HepG2 (cell line): ENCODE data around the gene ARIH2. TPM values are rescaled to one million over a fixed set of nuclear protein-coding genes. Genes with fewer than 3 reads are reported as not detected.

Experiments used
- AKNA ChIP-seq: sonication (generic); formaldehyde crosslinking; IDR thresholded peaks from 2 replicates; pipeline ENCODE4 v1.4.0; 2020; ENCODE audit warnings: missing genetic modification reagents, borderline replicate concordance
- GABPA ChIP-seq, 2 experiments: IDR thresholded peaks; 2 replicates each; pipeline ENCODE4 v1.6.1; 2011 to 2016; ENCODE audit warnings: low read depth in 2 of 2, low read length in 1 of 2, missing biosample characterization in 1 of 2, missing genetic modification characterization in 1 of 2
- KDM5A ChIP-seq: fragments of 200-600 bp; sonication (generic); IDR thresholded peaks from 2 replicates; pipeline ENCODE4 v1.7.0; 2018; ENCODE audit warnings: antibody characterized with exemption, mild to moderate bottlenecking, low read length, borderline replicate concordance
- KLF15 ChIP-seq: sonication (generic); formaldehyde crosslinking; IDR thresholded peaks from 2 replicates; pipeline ENCODE4 v1.8.1; 2023; ENCODE audit warnings: borderline replicate concordance, mild to moderate bottlenecking, inconsistent platforms, missing genetic modification reagents, mixed read lengths
- KMT2B ChIP-seq: IDR thresholded peaks from 2 replicates; pipeline ENCODE4 v1.6.1; 2016; ENCODE audit warnings: missing genetic modification reagents, missing compliant biosample characterization
- MIXL1 ChIP-seq: IDR thresholded peaks from 2 replicates; pipeline ENCODE4 v1.6.1; 2016
- PAWR ChIP-seq: sonication (generic); formaldehyde crosslinking; IDR thresholded peaks from 2 replicates; pipeline ENCODE4 v1.4.0; 2020; ENCODE audit warnings: missing genetic modification reagents, mild to moderate bottlenecking, borderline replicate concordance
- PITX1 ChIP-seq: sonication (generic); formaldehyde crosslinking; IDR thresholded peaks from 2 replicates; pipeline ENCODE4 v1.5.1; 2020; ENCODE audit warnings: mild to moderate bottlenecking, missing genetic modification reagents
- RXRB ChIP-seq: IDR thresholded peaks from 2 replicates; pipeline ENCODE4 v1.6.1; 2016; ENCODE audit warnings: borderline replicate concordance, missing genetic modification reagents, missing compliant biosample characterization
- TBP ChIP-seq: sonication (generic); formaldehyde crosslinking; IDR thresholded peaks from 2 replicates; pipeline ENCODE4 v1.5.0; 2020; ENCODE audit warnings: missing genetic modification reagents
- ZBTB33 ChIP-seq: sonication (generic); formaldehyde crosslinking; IDR thresholded peaks from 2 replicates; pipeline ENCODE4 v1.4.0; 2020; ENCODE audit warnings: missing genetic modification reagents
- ZBTB49 ChIP-seq: sonication (generic); formaldehyde crosslinking; IDR thresholded peaks from 2 replicates; pipeline ENCODE4 v1.4.0; 2020; ENCODE audit warnings: missing genetic modification reagents, borderline replicate concordance
- ZEB1 ChIP-seq: IDR thresholded peaks from 2 replicates; pipeline ENCODE4 v1.6.1; 2012; ENCODE audit warnings: mild to moderate bottlenecking, low read depth, inconsistent platforms; ENCODE audit not compliant: insufficient replicate concordance
- ZFY ChIP-seq: sonication (generic); formaldehyde crosslinking; IDR thresholded peaks from 2 replicates; pipeline ENCODE4 v1.4.0; 2020; ENCODE audit warnings: missing genetic modification reagents
- ZIK1 ChIP-seq: sonication (generic); formaldehyde crosslinking; IDR thresholded peaks from 2 replicates; pipeline ENCODE4 v1.5.0; 2020; ENCODE audit warnings: mild to moderate bottlenecking, low read depth, missing genetic modification reagents, borderline replicate concordance
- ZKSCAN1 ChIP-seq: fragments of 150-350 bp; IDR thresholded peaks from 2 replicates; pipeline ENCODE4 v1.6.1; 2014; ENCODE audit warnings: low read length
- ZNF569 ChIP-seq: sonication (generic); formaldehyde crosslinking; IDR thresholded peaks from 2 replicates; pipeline ENCODE4 v1.5.0; 2020; ENCODE audit warnings: mild to moderate bottlenecking, missing genetic modification reagents, moderate library complexity, borderline replicate concordance
- ZNF605 ChIP-seq: sonication (generic); formaldehyde crosslinking; IDR thresholded peaks from 2 replicates; pipeline ENCODE4 v1.8.0; 2022; ENCODE audit warnings: mild to moderate bottlenecking, missing genetic modification reagents
- ZNF652 ChIP-seq: IDR thresholded peaks from 2 replicates; pipeline ENCODE4 v1.6.1; 2016; ENCODE audit warnings: low read depth, borderline replicate concordance
- ZNF775 ChIP-seq: sonication (generic); formaldehyde crosslinking; IDR thresholded peaks from 2 replicates; pipeline ENCODE4 v1.4.0; 2020; ENCODE audit warnings: missing genetic modification reagents, mild to moderate bottlenecking, moderate library complexity, borderline replicate concordance
- polyA plus RNA-seq, 8 experiments: library from polyadenylated mRNA; depleted of rRNA in 3 of 8; stranded (reverse) in 7 of 8; unstranded in 1 of 8; fragments of >200 nt; fragmentation: Illumina TruSeq in 4 of 8; extraction: Trizol in 4 of 8; gene quantifications; 2 replicates each; pipeline versions ENCODE4 v1.2.1 to v1.2.3, GENCODE V29; 2011 to 2016; ENCODE audit warnings: low read depth in 4 of 8, missing spikeins in 1 of 8, mixed read lengths in 1 of 8; ENCODE audit not compliant: insufficient read depth in 1 of 8
- total RNA-seq, 5 experiments: library from RNA; depleted of rRNA; stranded (reverse); fragments of >200 nt; fragmentation: Illumina TruSeq; extraction: Trizol; gene quantifications; 2 replicates each; pipeline ENCODE4 v1.2.3, GENCODE V29; 2016; ENCODE audit warnings: low read depth in 1 of 5

The ARIH2 gene
- total and polyA plus RNA-seq, 2 of the 13 experiments (the other 11 are each of a cell fraction or from before 2014, with no cell fraction given), result 64.8 to 83.3 TPM

- no peak for TF ChIP-seq ZNF652 (CRISPR knock-in tag)
- TF ChIP-seq ZNF775, result 0 out of 2 replicates have a peak, but pooled peaks have one; percentile 55
- TF ChIP-seq MIXL1, result no peak
- no peak for TF ChIP-seq TBP (CRISPR knock-in tag)
- no peak; the same call in 1 of the 2 replicates for TF ChIP-seq KMT2B (CRISPR knock-in tag)
- peak; percentile 80 for TF ChIP-seq ZEB1
- TF ChIP-seq KLF15, result no peak
- peak; percentile 47; the same call in 1 of the 2 replicates for TF ChIP-seq ZNF605 (CRISPR knock-in tag)
- TF ChIP-seq ZIK1 (CRISPR knock-in tag), result no peak; the same call in 1 of the 2 replicates
- 0 out of 2 replicates have a peak, but pooled peaks have one; percentile 30 for TF ChIP-seq PAWR (CRISPR knock-in tag)
- no peak for TF ChIP-seq ZBTB49 (CRISPR knock-in tag)
- TF ChIP-seq AKNA (CRISPR knock-in tag), result no peak
- no peak for TF ChIP-seq GABPA (IDR thresholded peaks at IDR 0.05; ENCODE audit: low read depth, low read length)
- peak; percentile 94 for TF ChIP-seq GABPA (CRISPR knock-in tag; IDR thresholded peaks at IDR 0.05; ENCODE audit: low read depth)
- TF ChIP-seq ZFY, result peak; percentile 81; the same call in 1 of the 2 replicates
- TF ChIP-seq KDM5A, result peak; percentile 65
- TF ChIP-seq ZKSCAN1, result no peak
- 0 out of 2 replicates have a peak, but pooled peaks have one; percentile 37 for TF ChIP-seq PITX1 (CRISPR knock-in tag)
- TF ChIP-seq ZBTB33 (CRISPR knock-in tag), result no peak
- TF ChIP-seq RXRB (CRISPR knock-in tag), result no peak; the same call in 1 of the 2 replicates
- TF ChIP-seq ZNF569, result no peak
Measured at GRCh38 chr3:49017971-49018706, 99.5 kb downstream of the ARIH2 start, which contains the start of gene DALRD3 (continued).
